ENCODE results near the gene MCOLN3. TPM values are rescaled to one million over a fixed set of nuclear protein-coding genes. Genes with fewer than 3 reads are reported as not detected.
A peak's percentile ranks its signal among the peaks of the same experiment; 100 is the strongest.

MCOLN3 gene
- total and polyA plus RNA-seq, 4 donors: 0.08 to 0.42 (median 0.21) TPM; not detected in 1

- no peak within 1 kb of the TSS for H3K9ac ChIP-seq (ENCODE audit: low read depth in 1 of 2, low read length in 2 of 2)
- no peak for DNase-seq (ENCODE audit: low spot score)
Observed at GRCh38 chr1:84996846-84997666, 51.2 kb downstream of the MCOLN3 start, which contains the start of gene MCOLN2. MCOLN2 (minus strand) TSS chr1:84997113; CDS start chr1:84996872, 241 bp downstream.

GRCh38 chr1:84995484-84996334 is 52.6 kb downstream of the MCOLN3 start:
- TF ChIP-seq FOXA1 (IDR thresholded peaks at IDR 0.05) (no peak), GABPA (IDR thresholded peaks at IDR 0.05 in 1 of 2, conservative IDR thresholded peaks at IDR 0.05 in 1 of 2) (no peak), HNF4A (conservative IDR thresholded peaks at IDR 0.05) (no peak), NR2F2 (IDR thresholded peaks at IDR 0.05) (no peak), EGR1 (IDR thresholded peaks at IDR 0.05; ENCODE audit: low read depth in 2 of 2) (no peak), MAX (IDR thresholded peaks at IDR 0.05) (no peak), ZBTB33 (IDR thresholded peaks at IDR 0.05) (no peak), TAF1 (conservative IDR thresholded peaks at IDR 0.05) (no peak)
- H3K4me3 ChIP-seq (ENCODE audit: low read depth in 1 of 3, low read length in 3 of 3): no peak overlapping the region
- H3K36me3 ChIP-seq (ENCODE audit: control insufficient read depth in 4 of 4, insufficient read depth in 3 of 4, low read depth in 1 of 4, low read length in 3 of 4): no peaks in the 10 kb centered on the region
- H3K9ac ChIP-seq (ENCODE audit: low read depth in 1 of 2, low read length in 2 of 2): no peak overlapping the region
- whole genome bisulfite sequencing: 68% methylated on average over 10 of the region's 10 CpGs
- H3K27me3 ChIP-seq (ENCODE audit: control insufficient read depth in 4 of 4, insufficient read depth in 4 of 4, low read length in 3 of 4): peaks cover 0 to 4% (median 2%) of the 10 kb centered on the region in 4 donors
- H3K27ac ChIP-seq (ENCODE audit: low read depth in 1 of 2, low read length in 2 of 2): no peak overlapping the region
- no peak for DNase-seq (ENCODE audit: low spot score)
- peaks cover 6 to 19% (median 15%) of the 10 kb centered on the region in 4 donors for H3K4me1 ChIP-seq (ENCODE audit: control insufficient read depth in 4 of 4, insufficient read depth in 4 of 4, low read length in 3 of 4)
- H3K9me3 ChIP-seq (ENCODE audit: control insufficient read depth in 4 of 4, low read length in 3 of 4): no peaks in the 10 kb centered on the region

More at GRCh38 chr1:84996846-84997666, 51.2 kb downstream of the MCOLN3 start, which contains the start of gene MCOLN2:
- Histone ChIP-seq H3K27me3 (ENCODE audit: control insufficient read depth in 4 of 4, insufficient read depth in 4 of 4, low read length in 3 of 4) (peaks cover 0 to 6% (median 2%) of the 10 kb centered on the region in 4 donors), H3K4me1 (ENCODE audit: control insufficient read depth in 4 of 4, insufficient read depth in 4 of 4, low read length in 3 of 4) (peaks cover 6 to 19% (median 15%) of the 10 kb centered on the region in 4 donors), H3K27ac (ENCODE audit: low read depth in 1 of 2, low read length in 2 of 2) (no peak within 1 kb of the TSS), H3K9me3 (ENCODE audit: control insufficient read depth in 4 of 4, low read length in 3 of 4) (no peaks in the 10 kb centered on the region), H3K4me3 (ENCODE audit: low read depth in 1 of 3, low read length in 3 of 3) (peak within 1 kb of the TSS in 2 of 3 donors; percentile 49 to 68), H3K36me3 (ENCODE audit: control insufficient read depth in 4 of 4, insufficient read depth in 3 of 4, low read depth in 1 of 4, low read length in 3 of 4) (no peaks in the 10 kb centered on the region)
- TF ChIP-seq HNF4A (conservative IDR thresholded peaks at IDR 0.05): no peak
- TF ChIP-seq, protein P1, sequence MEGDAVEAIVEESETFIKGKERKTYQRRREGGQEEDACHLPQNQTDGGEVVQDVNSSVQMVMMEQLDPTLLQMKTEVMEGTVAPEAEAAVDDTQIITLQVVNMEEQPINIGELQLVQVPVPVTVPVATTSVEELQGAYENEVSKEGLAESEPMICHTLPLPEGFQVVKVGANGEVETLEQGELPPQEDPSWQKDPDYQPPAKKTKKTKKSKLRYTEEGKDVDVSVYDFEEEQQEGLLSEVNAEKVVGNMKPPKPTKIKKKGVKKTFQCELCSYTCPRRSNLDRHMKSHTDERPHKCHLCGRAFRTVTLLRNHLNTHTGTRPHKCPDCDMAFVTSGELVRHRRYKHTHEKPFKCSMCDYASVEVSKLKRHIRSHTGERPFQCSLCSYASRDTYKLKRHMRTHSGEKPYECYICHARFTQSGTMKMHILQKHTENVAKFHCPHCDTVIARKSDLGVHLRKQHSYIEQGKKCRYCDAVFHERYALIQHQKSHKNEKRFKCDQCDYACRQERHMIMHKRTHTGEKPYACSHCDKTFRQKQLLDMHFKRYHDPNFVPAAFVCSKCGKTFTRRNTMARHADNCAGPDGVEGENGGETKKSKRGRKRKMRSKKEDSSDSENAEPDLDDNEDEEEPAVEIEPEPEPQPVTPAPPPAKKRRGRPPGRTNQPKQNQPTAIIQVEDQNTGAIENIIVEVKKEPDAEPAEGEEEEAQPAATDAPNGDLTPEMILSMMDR (IDR thresholded peaks at IDR 0.05; ENCODE audit: low read depth, low read length, missing input control): no peak
- TF ChIP-seq SP1 (IDR thresholded peaks at IDR 0.05): no peak
- TF ChIP-seq RXRA (IDR thresholded peaks at IDR 0.05): no peak
- TF ChIP-seq MAX (IDR thresholded peaks at IDR 0.05): no peak
- TF ChIP-seq FOXA1 (IDR thresholded peaks at IDR 0.05): no peak
- TF ChIP-seq, protein P2, sequence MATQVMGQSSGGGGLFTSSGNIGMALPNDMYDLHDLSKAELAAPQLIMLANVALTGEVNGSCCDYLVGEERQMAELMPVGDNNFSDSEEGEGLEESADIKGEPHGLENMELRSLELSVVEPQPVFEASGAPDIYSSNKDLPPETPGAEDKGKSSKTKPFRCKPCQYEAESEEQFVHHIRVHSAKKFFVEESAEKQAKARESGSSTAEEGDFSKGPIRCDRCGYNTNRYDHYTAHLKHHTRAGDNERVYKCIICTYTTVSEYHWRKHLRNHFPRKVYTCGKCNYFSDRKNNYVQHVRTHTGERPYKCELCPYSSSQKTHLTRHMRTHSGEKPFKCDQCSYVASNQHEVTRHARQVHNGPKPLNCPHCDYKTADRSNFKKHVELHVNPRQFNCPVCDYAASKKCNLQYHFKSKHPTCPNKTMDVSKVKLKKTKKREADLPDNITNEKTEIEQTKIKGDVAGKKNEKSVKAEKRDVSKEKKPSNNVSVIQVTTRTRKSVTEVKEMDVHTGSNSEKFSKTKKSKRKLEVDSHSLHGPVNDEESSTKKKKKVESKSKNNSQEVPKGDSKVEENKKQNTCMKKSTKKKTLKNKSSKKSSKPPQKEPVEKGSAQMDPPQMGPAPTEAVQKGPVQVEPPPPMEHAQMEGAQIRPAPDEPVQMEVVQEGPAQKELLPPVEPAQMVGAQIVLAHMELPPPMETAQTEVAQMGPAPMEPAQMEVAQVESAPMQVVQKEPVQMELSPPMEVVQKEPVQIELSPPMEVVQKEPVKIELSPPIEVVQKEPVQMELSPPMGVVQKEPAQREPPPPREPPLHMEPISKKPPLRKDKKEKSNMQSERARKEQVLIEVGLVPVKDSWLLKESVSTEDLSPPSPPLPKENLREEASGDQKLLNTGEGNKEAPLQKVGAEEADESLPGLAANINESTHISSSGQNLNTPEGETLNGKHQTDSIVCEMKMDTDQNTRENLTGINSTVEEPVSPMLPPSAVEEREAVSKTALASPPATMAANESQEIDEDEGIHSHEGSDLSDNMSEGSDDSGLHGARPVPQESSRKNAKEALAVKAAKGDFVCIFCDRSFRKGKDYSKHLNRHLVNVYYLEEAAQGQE (IDR thresholded peaks at IDR 0.05): no peak
- no peak for TF ChIP-seq ATF3 (IDR thresholded peaks at IDR 0.05)
- no peak for TF ChIP-seq YY1 (IDR thresholded peaks at IDR 0.05)
- TF ChIP-seq EGR1 (IDR thresholded peaks at IDR 0.05; ENCODE audit: low read depth in 2 of 2): no peak
- 2% methylated on average over 87 of the region's 87 CpGs for WGBS
